K562 (cell line): ENCODE results near the gene AQP9. TPM values are rescaled to one million over a fixed set of nuclear protein-coding genes. Genes with fewer than 3 reads are reported as not detected.

ENCODE experiments used
- IRF9 ChIP-seq: fragments of 450-650 bp; IDR thresholded peaks from 2 replicates; pipeline ENCODE4 v1.6.1; 2016; ENCODE audit warnings: missing biosample characterization, missing genetic modification characterization
- NFATC3 ChIP-seq: fragments of 450-650 bp; IDR thresholded peaks from 2 replicates; pipeline ENCODE4 v1.6.1; 2017; ENCODE audit warnings: mild to moderate bottlenecking
- NFE2L1 ChIP-seq: fragments of 450-650 bp; IDR thresholded peaks from 2 replicates; pipeline ENCODE4 v1.6.1; 2016; ENCODE audit warnings: missing genetic modification characterization, low read depth, mild to moderate bottlenecking, missing compliant biosample characterization, moderate library complexity, borderline replicate concordance
- NUFIP1 ChIP-seq: fragments of 450-650 bp; IDR thresholded peaks from 2 replicates; pipeline ENCODE4 v1.6.1; 2018; ENCODE audit not compliant: partially characterized antibody
- POLR3A ChIP-seq: IDR thresholded peaks from 2 replicates; pipeline ENCODE4 v1.6.1; 2011; ENCODE audit warnings: borderline replicate concordance, mild to moderate bottlenecking, moderate library complexity; ENCODE audit not compliant: insufficient read length, insufficient read depth; ENCODE audit errors: extremely low read depth
- TAF15 ChIP-seq: fragments of 200-400 bp; formaldehyde crosslinking; IDR thresholded peaks from 2 replicates; pipeline ENCODE4 v1.6.1; 2017; ENCODE audit warnings: mild to moderate bottlenecking, low read depth, low read length, moderate library complexity
- ZFP36 ChIP-seq: fragments of 150-350 bp; IDR thresholded peaks from 2 replicates; pipeline ENCODE4 v1.6.1; 2018; ENCODE audit warnings: low read length, low read depth; ENCODE audit not compliant: partially characterized antibody
- ZNF584 ChIP-seq: fragments of 200-800 bp; sonication (Bioruptor generic); IDR thresholded peaks from 2 replicates; pipeline ENCODE4 v1.6.1; 2016; ENCODE audit warnings: low read depth, mild to moderate bottlenecking, missing genetic modification characterization, missing compliant biosample characterization
- polyA plus RNA-seq, 8 experiments: library from polyadenylated mRNA; depleted of rRNA in 4 of 8; stranded (reverse) in 5 of 8; unstranded in 3 of 8; fragments of >200 nt; fragmentation: Nextera tagmentation in 2 of 8; fragmentation: Illumina TruSeq in 1 of 8; extraction: Ambion mirVana in 2 of 8; extraction: Trizol in 1 of 8; gene quantifications; 2 replicates each; pipeline versions ENCODE4 v1.2.1 to v1.2.3, GENCODE V29; 2011 to 2014; ENCODE audit warnings: inconsistent platforms in 1 of 8, missing spikeins in 1 of 8
- total RNA-seq, 7 experiments: library from RNA; depleted of rRNA in 6 of 7; stranded (reverse); fragments of >200 nt in 6 of 7; fragmentation: Illumina TruSeq in 2 of 7; extraction: Trizol in 2 of 7; gene quantifications; 2 replicates each; pipeline versions ENCODE4 v1.2.1 to v1.2.3, GENCODE V29; 2011 to 2021; ENCODE audit warnings: low replicate concordance in 1 of 7
- TF ChIP-seq, protein P1 (sequence below): fragments of 450-650 bp; IDR thresholded peaks from 2 replicates; pipeline ENCODE4 v1.6.1; 2014; ENCODE audit warnings: low read depth, mild to moderate bottlenecking, moderate library complexity, borderline replicate concordance
- TF ChIP-seq, protein P2 (sequence below): fragments of 450-650 bp; IDR thresholded peaks from 2 replicates; pipeline ENCODE4 v1.6.1; 2017; ENCODE audit warnings: antibody characterized with exemption, mild to moderate bottlenecking
- TF ChIP-seq, protein P3 (sequence below): fragments of 450-650 bp; formaldehyde crosslinking; IDR thresholded peaks from 2 replicates; pipeline ENCODE4 v1.4.0; 2020; ENCODE audit warnings: mild to moderate bottlenecking, moderate library complexity
- TF ChIP-seq, protein P4 (sequence below): fragments of 450-650 bp; formaldehyde crosslinking; IDR thresholded peaks from 2 replicates; pipeline ENCODE4 v1.4.0; 2020; ENCODE audit warnings: mild to moderate bottlenecking, mixed read lengths
- TF ChIP-seq, protein P5 (sequence below): fragments of 450-650 bp; formaldehyde crosslinking; IDR thresholded peaks from 2 replicates; pipeline ENCODE4 v1.4.0; 2022; ENCODE audit warnings: mild to moderate bottlenecking, moderate library complexity

AQP9 gene
- total and polyA plus RNA-seq, 9 of the 15 experiments (the other 6 are each of a cell fraction or from before 2014, with no cell fraction given): 0.04 to 0.33 (median 0.07) TPM; not detected in 4

- TF ChIP-seq, protein P1, sequence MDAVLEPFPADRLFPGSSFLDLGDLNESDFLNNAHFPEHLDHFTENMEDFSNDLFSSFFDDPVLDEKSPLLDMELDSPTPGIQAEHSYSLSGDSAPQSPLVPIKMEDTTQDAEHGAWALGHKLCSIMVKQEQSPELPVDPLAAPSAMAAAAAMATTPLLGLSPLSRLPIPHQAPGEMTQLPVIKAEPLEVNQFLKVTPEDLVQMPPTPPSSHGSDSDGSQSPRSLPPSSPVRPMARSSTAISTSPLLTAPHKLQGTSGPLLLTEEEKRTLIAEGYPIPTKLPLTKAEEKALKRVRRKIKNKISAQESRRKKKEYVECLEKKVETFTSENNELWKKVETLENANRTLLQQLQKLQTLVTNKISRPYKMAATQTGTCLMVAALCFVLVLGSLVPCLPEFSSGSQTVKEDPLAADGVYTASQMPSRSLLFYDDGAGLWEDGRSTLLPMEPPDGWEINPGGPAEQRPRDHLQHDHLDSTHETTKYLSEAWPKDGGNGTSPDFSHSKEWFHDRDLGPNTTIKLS: no peak
- TF ChIP-seq, protein P2, sequence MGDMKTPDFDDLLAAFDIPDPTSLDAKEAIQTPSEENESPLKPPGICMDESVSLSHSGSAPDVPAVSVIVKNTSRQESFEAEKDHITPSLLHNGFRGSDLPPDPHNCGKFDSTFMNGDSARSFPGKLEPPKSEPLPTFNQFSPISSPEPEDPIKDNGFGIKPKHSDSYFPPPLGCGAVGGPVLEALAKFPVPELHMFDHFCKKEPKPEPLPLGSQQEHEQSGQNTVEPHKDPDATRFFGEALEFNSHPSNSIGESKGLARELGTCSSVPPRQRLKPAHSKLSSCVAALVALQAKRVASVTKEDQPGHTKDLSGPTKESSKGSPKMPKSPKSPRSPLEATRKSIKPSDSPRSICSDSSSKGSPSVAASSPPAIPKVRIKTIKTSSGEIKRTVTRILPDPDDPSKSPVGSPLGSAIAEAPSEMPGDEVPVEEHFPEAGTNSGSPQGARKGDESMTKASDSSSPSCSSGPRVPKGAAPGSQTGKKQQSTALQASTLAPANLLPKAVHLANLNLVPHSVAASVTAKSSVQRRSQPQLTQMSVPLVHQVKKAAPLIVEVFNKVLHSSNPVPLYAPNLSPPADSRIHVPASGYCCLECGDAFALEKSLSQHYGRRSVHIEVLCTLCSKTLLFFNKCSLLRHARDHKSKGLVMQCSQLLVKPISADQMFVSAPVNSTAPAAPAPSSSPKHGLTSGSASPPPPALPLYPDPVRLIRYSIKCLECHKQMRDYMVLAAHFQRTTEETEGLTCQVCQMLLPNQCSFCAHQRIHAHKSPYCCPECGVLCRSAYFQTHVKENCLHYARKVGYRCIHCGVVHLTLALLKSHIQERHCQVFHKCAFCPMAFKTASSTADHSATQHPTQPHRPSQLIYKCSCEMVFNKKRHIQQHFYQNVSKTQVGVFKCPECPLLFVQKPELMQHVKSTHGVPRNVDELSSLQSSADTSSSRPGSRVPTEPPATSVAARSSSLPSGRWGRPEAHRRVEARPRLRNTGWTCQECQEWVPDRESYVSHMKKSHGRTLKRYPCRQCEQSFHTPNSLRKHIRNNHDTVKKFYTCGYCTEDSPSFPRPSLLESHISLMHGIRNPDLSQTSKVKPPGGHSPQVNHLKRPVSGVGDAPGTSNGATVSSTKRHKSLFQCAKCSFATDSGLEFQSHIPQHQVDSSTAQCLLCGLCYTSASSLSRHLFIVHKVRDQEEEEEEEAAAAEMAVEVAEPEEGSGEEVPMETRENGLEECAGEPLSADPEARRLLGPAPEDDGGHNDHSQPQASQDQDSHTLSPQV: peak; percentile 93
- TF ChIP-seq NUFIP1: no peak
- no peak for TF ChIP-seq ZFP36
- TF ChIP-seq, protein P3, sequence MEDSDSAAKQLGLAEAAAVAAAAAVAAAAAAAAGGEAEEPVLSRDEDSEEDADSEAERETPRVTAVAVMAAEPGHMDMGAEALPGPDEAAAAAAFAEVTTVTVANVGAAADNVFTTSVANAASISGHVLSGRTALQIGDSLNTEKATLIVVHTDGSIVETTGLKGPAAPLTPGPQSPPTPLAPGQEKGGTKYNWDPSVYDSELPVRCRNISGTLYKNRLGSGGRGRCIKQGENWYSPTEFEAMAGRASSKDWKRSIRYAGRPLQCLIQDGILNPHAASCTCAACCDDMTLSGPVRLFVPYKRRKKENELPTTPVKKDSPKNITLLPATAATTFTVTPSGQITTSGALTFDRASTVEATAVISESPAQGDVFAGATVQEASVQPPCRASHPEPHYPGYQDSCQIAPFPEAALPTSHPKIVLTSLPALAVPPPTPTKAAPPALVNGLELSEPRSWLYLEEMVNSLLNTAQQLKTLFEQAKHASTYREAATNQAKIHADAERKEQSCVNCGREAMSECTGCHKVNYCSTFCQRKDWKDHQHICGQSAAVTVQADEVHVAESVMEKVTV (CRISPR knock-in tag): no peak
- TF ChIP-seq IRF9 (tag): no peak
- TF ChIP-seq TAF15: no peak
- peak; percentile 10 for TF ChIP-seq POLR3A
- TF ChIP-seq ZNF584 (CRISPR knock-in tag): peak; percentile 89
- TF ChIP-seq, protein P4, sequence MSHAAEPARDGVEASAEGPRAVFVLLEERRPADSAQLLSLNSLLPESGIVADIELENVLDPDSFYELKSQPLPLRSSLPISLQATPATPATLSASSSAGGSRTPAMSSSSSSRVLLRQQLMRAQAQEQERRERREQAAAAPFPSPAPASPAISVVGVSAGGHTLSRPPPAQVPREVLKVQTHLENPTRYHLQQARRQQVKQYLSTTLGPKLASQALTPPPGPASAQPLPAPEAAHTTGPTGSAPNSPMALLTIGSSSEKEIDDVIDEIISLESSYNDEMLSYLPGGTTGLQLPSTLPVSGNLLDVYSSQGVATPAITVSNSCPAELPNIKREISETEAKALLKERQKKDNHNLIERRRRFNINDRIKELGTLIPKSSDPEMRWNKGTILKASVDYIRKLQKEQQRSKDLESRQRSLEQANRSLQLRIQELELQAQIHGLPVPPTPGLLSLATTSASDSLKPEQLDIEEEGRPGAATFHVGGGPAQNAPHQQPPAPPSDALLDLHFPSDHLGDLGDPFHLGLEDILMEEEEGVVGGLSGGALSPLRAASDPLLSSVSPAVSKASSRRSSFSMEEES (CRISPR knock-in tag): no peak
- no peak for TF ChIP-seq NFATC3
- TF ChIP-seq, protein P5, sequence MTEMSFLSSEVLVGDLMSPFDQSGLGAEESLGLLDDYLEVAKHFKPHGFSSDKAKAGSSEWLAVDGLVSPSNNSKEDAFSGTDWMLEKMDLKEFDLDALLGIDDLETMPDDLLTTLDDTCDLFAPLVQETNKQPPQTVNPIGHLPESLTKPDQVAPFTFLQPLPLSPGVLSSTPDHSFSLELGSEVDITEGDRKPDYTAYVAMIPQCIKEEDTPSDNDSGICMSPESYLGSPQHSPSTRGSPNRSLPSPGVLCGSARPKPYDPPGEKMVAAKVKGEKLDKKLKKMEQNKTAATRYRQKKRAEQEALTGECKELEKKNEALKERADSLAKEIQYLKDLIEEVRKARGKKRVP (CRISPR knock-in tag): no peak
- no peak for TF ChIP-seq NFE2L1 (tag)
Observed at GRCh38 chr15:58179741-58180381, 41.7 kb downstream of the AQP9 start (continued).
